MM.1S (cell line): ENCODE data around the gene GTF2H3.

Experiments used
- DNase-seq: peaks from one replicate; pipeline ENCODE4 v3.0.0-alpha.2; 2015
- H2AFZ ChIP-seq: fragments of 300-600 bp; sonication (generic); 2 replicates; pipeline ENCODE4 v1.6.0; 2016; ENCODE audit warnings: antibody characterized with exemption, low read length
- H3F3A ChIP-seq: fragments of 300-600 bp; sonication (generic); 2 replicates; pipeline ENCODE4 v1.6.1; 2016; ENCODE audit warnings: mild to moderate bottlenecking, antibody characterized with exemption, low read length, moderate library complexity, mixed read lengths; ENCODE audit not compliant: insufficient read depth
- H3K27ac ChIP-seq: fragments of 300-600 bp; sonication (generic); 2 replicates; pipeline ENCODE4 v1.5.1; 2016; ENCODE audit warnings: mild to moderate bottlenecking, low read length
- H3K27me3 ChIP-seq: fragments of 300-600 bp; sonication (generic); replicated peaks from 2 replicates; pipeline ENCODE4 v1.6.0; 2016; ENCODE audit warnings: low read length; ENCODE audit not compliant: insufficient read depth
- H3K36me3 ChIP-seq: fragments of 300-600 bp; sonication (generic); replicated peaks from 2 replicates; pipeline ENCODE4 v1.6.1; 2016; ENCODE audit warnings: mild to moderate bottlenecking, low read length, mixed read lengths; ENCODE audit not compliant: insufficient read depth
- H3K4me1 ChIP-seq: fragments of 300-600 bp; sonication (generic); 2 replicates; pipeline ENCODE4 v1.6.1; 2016; ENCODE audit warnings: low read length, mixed read lengths
- H3K4me2 ChIP-seq: fragments of 300-600 bp; sonication (generic); 2 replicates; pipeline ENCODE4 v1.6.0; 2016; ENCODE audit warnings: low read depth, low read length
- H3K4me3 ChIP-seq: fragments of 300-600 bp; sonication (generic); 2 replicates; pipeline ENCODE4 v1.5.1; 2016; ENCODE audit warnings: low read length, mixed read lengths
- H3K79me2 ChIP-seq: fragments of 300-600 bp; sonication (generic); 2 replicates; pipeline ENCODE4 v1.6.1; 2016; ENCODE audit warnings: mixed run types, low read length, mixed read lengths
- H3K9ac ChIP-seq: fragments of 300-600 bp; sonication (generic); 2 replicates; pipeline ENCODE4 v1.6.1; 2016; ENCODE audit warnings: low read length, mixed read lengths
- H3K9me2 ChIP-seq: fragments of 300-600 bp; sonication (generic); replicated peaks from 2 replicates; pipeline ENCODE4 v1.6.1; 2016; ENCODE audit warnings: mild to moderate bottlenecking, low read length, mixed read lengths; ENCODE audit not compliant: insufficient read depth
- H3K9me3 ChIP-seq: fragments of 300-600 bp; sonication (generic); replicated peaks from 2 replicates; pipeline ENCODE4 v1.6.1; 2016; ENCODE audit warnings: mild to moderate bottlenecking, low read length, mixed read lengths; ENCODE audit not compliant: insufficient read depth
- H4K20me1 ChIP-seq: fragments of 300-600 bp; sonication (generic); 2 replicates; pipeline ENCODE4 v1.6.1; 2016; ENCODE audit warnings: mild to moderate bottlenecking, low read length, moderate library complexity, mixed read lengths; ENCODE audit not compliant: insufficient read depth
- CTCF ChIP-seq: fragments of 300-600 bp; sonication (generic); IDR thresholded peaks from 2 replicates; pipeline ENCODE4 v1.5.1; 2016; ENCODE audit warnings: antibody characterized with exemption, low read length, mixed read lengths
- EZH2 ChIP-seq: fragments of 300-600 bp; sonication (generic); optimal IDR thresholded peaks from 2 replicates; pipeline ENCODE3; 2017; ENCODE audit warnings: low read depth, mild to moderate bottlenecking, antibody characterized with exemption, low read length, mixed read lengths
- EZH2phosphoT487 ChIP-seq: fragments of 300-600 bp; sonication (generic); IDR thresholded peaks from 2 replicates; pipeline ENCODE4 v1.6.1; 2018; ENCODE audit warnings: antibody characterized with exemption, low read length

The GTF2H3 gene

GRCh38 chr12:123621619-123622530 lies 11.8 kb upstream of the GTF2H3 start:
- Histone ChIP-seq H3F3A (no peaks in the 10 kb centered on the region), H3K9ac (no peak overlapping the region), H3K79me2 (no peaks in the 10 kb centered on the region), H3K4me2 (no peak overlapping the region), H2AFZ (no peak overlapping the region), H3K9me2 (no peaks in the 10 kb centered on the region), H3K4me3 (no peak overlapping the region), H4K20me1 (no peaks in the 10 kb centered on the region), H3K27ac (no peak overlapping the region), H3K4me1 (no peaks in the 10 kb centered on the region), H3K36me3 (no peaks in the 10 kb centered on the region), H3K27me3 (no peaks in the 10 kb centered on the region), H3K9me3 (no peaks in the 10 kb centered on the region)
- no peak for DNase-seq
- TF ChIP-seq CTCF, result no peak
- TF ChIP-seq EZH2phosphoT487, result no peak
- no peak for TF ChIP-seq EZH2

GRCh38 chr12:123634142-123634561 lies 523 bp downstream of the GTF2H3 start:
- DNase-seq, result no peak
- H3K27ac ChIP-seq, result peak overlapping the region; percentile 57; the same call in 1 of the 2 replicates
- H3K9me3 ChIP-seq, result no peaks in the 10 kb centered on the region
- no peaks in the 10 kb centered on the region for H3K9me2 ChIP-seq
- H4K20me1 ChIP-seq, result no peaks in the 10 kb centered on the region
- no peaks in the 10 kb centered on the region for H3K4me1 ChIP-seq
- peak overlapping the region; percentile 86 for H3K4me3 ChIP-seq
- peak overlapping the region; percentile 90 for H3K9ac ChIP-seq
- peak overlapping the region; percentile 76 for H3K4me2 ChIP-seq
- TF ChIP-seq CTCF (no peak), EZH2 (no peak), EZH2phosphoT487 (no peak)
- H3K27me3 ChIP-seq, result no peaks in the 10 kb centered on the region
- no peaks in the 10 kb centered on the region for H3F3A ChIP-seq
- H2AFZ ChIP-seq, result peak overlapping the region; percentile 67; the same call in 1 of the 2 replicates
- H3K36me3 ChIP-seq, result no peaks in the 10 kb centered on the region
- H3K79me2 ChIP-seq, result peaks cover 30% of the 10 kb centered on the region

- H2AFZ ChIP-seq, result no peak overlapping the region
- no peak overlapping the region for H3K9ac ChIP-seq
- H3K27me3 ChIP-seq, result no peaks in the 10 kb centered on the region
- H3K27ac ChIP-seq, result no peak overlapping the region
- H3K4me3 ChIP-seq, result no peak overlapping the region
- H3K36me3 ChIP-seq, result no peaks in the 10 kb centered on the region
- H3K9me2 ChIP-seq, result no peaks in the 10 kb centered on the region
- DNase-seq, result no peak
- H4K20me1 ChIP-seq, result no peaks in the 10 kb centered on the region
- no peak for TF ChIP-seq EZH2
- TF ChIP-seq CTCF, result no peak
- no peak for TF ChIP-seq EZH2phosphoT487
- H3F3A ChIP-seq, result no peaks in the 10 kb centered on the region
- H3K79me2 ChIP-seq, result no peaks in the 10 kb centered on the region
- no peak overlapping the region for H3K4me2 ChIP-seq
- no peaks in the 10 kb centered on the region for H3K4me1 ChIP-seq
- no peaks in the 10 kb centered on the region for H3K9me3 ChIP-seq
Observed at GRCh38 chr12:123643911-123644310, 10.3 kb downstream of the GTF2H3 start.
